Tongue (tissue), 2 donors: Measurements from ENCODE around the gene CEP131. TPM values are rescaled to one million over a fixed set of nuclear protein-coding genes. Genes with fewer than 3 reads are reported as not detected.
A peak's percentile ranks its signal among the peaks of the same experiment; 100 is the strongest.

Experiments used
- DNase-seq: peaks from one replicate; pipeline ENCODE4 v3.0.0-alpha.2; 2015
- total RNA-seq: library from RNA; depleted of rRNA; stranded (reverse); fragments of >200 nt; gene quantifications from one replicate; pipeline ENCODE4 v1.2.3, GENCODE V29; 2014

CEP131 gene
- total RNA-seq, 1 donor from 2014 or later, result 8.9 TPM

- DNase-seq, result no peak
Observed at GRCh38 chr17:81187120-81187519, 35.6 kb downstream of the CEP131 start.

GRCh38 chr17:81186203-81186602 lies 36.6 kb downstream of the CEP131 start:
- DNase-seq, result no peak

- peak; percentile 76 for DNase-seq
Observed at GRCh38 chr17:81184555-81184954, 38.2 kb downstream of the CEP131 start.

- no peak for DNase-seq
Observed at GRCh38 chr17:81183807-81184206, 39.0 kb downstream of the CEP131 start.

- DNase-seq, result no peak
Observed at GRCh38 chr17:81183316-81183715, 39.4 kb downstream of the CEP131 start.

GRCh38 chr17:81182596-81182995 lies 40.2 kb downstream of the CEP131 start:
- DNase-seq, result no peak

GRCh38 chr17:81181811-81182185 lies 41.0 kb downstream of the CEP131 start:
- no peak for DNase-seq

GRCh38 chr17:81180836-81181810 lies 41.6 kb downstream of the CEP131 start:
- DNase-seq, result no peak

GRCh38 chr17:81179861-81180260 lies 42.9 kb downstream of the CEP131 start:
- DNase-seq, result peak; percentile 50

- peak; percentile 58 for DNase-seq
Observed at GRCh38 chr17:81179220-81179619, 43.5 kb downstream of the CEP131 start.

- DNase-seq, result peak; percentile 14
Observed at GRCh38 chr17:81178136-81179091, 44.4 kb downstream of the CEP131 start.

GRCh38 chr17:81176666-81177065 lies 46.1 kb downstream of the CEP131 start:
- no peak for DNase-seq

GRCh38 chr17:81173762-81174155 lies 49.0 kb downstream of the CEP131 start:
- DNase-seq, result peak; percentile 86

GRCh38 chr17:81173052-81173761 lies 49.6 kb downstream of the CEP131 start:
- peak; percentile 69 for DNase-seq

GRCh38 chr17:81171941-81172340 lies 50.8 kb downstream of the CEP131 start:
- peak; percentile 27 for DNase-seq

GRCh38 chr17:81170727-81171494 lies 51.9 kb downstream of the CEP131 start:
- peak; percentile 94 for DNase-seq

- DNase-seq, result no peak
Observed at GRCh38 chr17:81169870-81170309, 52.9 kb downstream of the CEP131 start.

GRCh38 chr17:81167638-81168037 lies 55.1 kb downstream of the CEP131 start:
- DNase-seq, result no peak

- no peak for DNase-seq
Observed at GRCh38 chr17:81167194-81167524, 55.6 kb downstream of the CEP131 start.

- DNase-seq, result no peak
Observed at GRCh38 chr17:81166033-81166492, 56.7 kb downstream of the CEP131 start, which contains the start of gene AATK. TSS of gene AATK (minus strand) at chr17:81166221. CDS start at chr17:81165992, 229 bp downstream.
